Ovary (tissue), 9 donors: ENCODE results near the gene OR2F2. TPM values are rescaled to one million over a fixed set of nuclear protein-coding genes. Genes with fewer than 3 reads are reported as not detected.

Experiments used
- DNase-seq, 5 donors: peaks; one replicate each; pipeline ENCODE4 v3.0.0-alpha.2; 2019 to 2020
- H3K27ac ChIP-seq, 2 donors: fragments of 200-600 bp; one replicate each; pipeline versions ENCODE4 v1.5.1 to v1.8.0; 2019 to 2022
- H3K27me3 ChIP-seq: fragments of 200-600 bp; one replicate; pipeline ENCODE4 v1.8.0; 2022
- H3K36me3 ChIP-seq: fragments of 200-600 bp; sonication (generic); one replicate; pipeline ENCODE4 v1.5.1; 2019
- H3K4me1 ChIP-seq: one replicate; pipeline ENCODE4 v1.8.1; 2013; ENCODE audit warnings: mild to moderate bottlenecking, moderate library complexity; ENCODE audit not compliant: insufficient read depth
- H3K4me3 ChIP-seq: fragments of 200-600 bp; sonication (generic); one replicate; pipeline ENCODE4 v1.5.1; 2017
- H3K9me3 ChIP-seq, 2 donors: fragments of 200-600 bp in 1 of 2; sonication (generic) in 1 of 2; one replicate each; pipeline versions ENCODE4 v1.5.1 to v1.8.1; 2013 to 2019; ENCODE audit warnings: mild to moderate bottlenecking in 1 of 2, moderate library complexity in 1 of 2
- EP300 ChIP-seq: sonication (generic); formaldehyde crosslinking; IDR thresholded peaks from one replicate; pipeline ENCODE4 v1.6.1; 2017; ENCODE audit warnings: antibody characterized with exemption
- POLR2A ChIP-seq: fragments of 450-650 bp; IDR thresholded peaks from one replicate; pipeline ENCODE4 v1.6.1; 2017; ENCODE audit warnings: antibody characterized with exemption, mild to moderate bottlenecking, moderate library complexity
- WGBS, 3 donors: extraction: QIAGEN DNeasy Blood & Tissue Kit in 1 of 3; methylation state at CpG; one replicate each; pipeline versions ENCODE4 v1.1.5 to v1.1.7; 2013 to 2017; 5-methylcytosine and 5-hydroxymethylcytosine counted together
- intact Hi-C, 4 donors: fragments of 100-400 bp; cut with DNase I; formaldehyde crosslinking; loops; one replicate each; pipeline versions ENCODE4 v1.11.0 to v1.15.1; 2022 to 2023
- polyA plus RNA-seq, 2 donors: library from polyadenylated mRNA; stranded (reverse); fragments of 200-250 nt in 1 of 2; fragments of 350-450 nt in 1 of 2; fragmentation: Illumina TruSeq in 1 of 2; extraction: RNeasy Lipid Tissue Mini Kit (QIAGEN cat#74804) in 1 of 2; gene quantifications; one replicate each; pipeline ENCODE4 v1.2.3, GENCODE V29; 2013 to 2014
- total RNA-seq, 7 donors: library from RNA; depleted of rRNA in 2 of 7; stranded (reverse); fragments of >200 nt in 2 of 7; fragmentation: NEBNext Ultra II Directional in 3 of 7; extraction: Animal tissue kit (Norgen Biotek cat#: 25700) in 3 of 7; gene quantifications; one replicate each; pipeline versions ENCODE4 v1.1.0 to v1.2.4, GENCODE V29; 2016 to 2023
- TF ChIP-seq, protein P1 (sequence below), 3 donors: fragments of 450-650 bp in 2 of 3; fragments of 200-600 bp in 1 of 3; IDR thresholded peaks; one replicate each; pipeline versions ENCODE4 v1.5.1 to v1.8.0; 2016 to 2022; ENCODE audit warnings: antibody characterized with exemption in 3 of 3, mild to moderate bottlenecking in 1 of 3
- donor health status: DM: no; HTN: no; CAD: no; lungs with moderate emphysema.
- donor health status: DM: no; HTN: no; CAD: no.
- donor health status: Bipolar disorder and iron deficiency.
- donor health status: DM: yes; HTN: yes; CAD: no.
- donor health status: DM: no; HTN: no; CAD: no.
- donor health status: DM: yes; HTN: yes; CAD: no.

OR2F2 gene
- total and polyA plus RNA-seq, 9 donors = not detected

DNA sequence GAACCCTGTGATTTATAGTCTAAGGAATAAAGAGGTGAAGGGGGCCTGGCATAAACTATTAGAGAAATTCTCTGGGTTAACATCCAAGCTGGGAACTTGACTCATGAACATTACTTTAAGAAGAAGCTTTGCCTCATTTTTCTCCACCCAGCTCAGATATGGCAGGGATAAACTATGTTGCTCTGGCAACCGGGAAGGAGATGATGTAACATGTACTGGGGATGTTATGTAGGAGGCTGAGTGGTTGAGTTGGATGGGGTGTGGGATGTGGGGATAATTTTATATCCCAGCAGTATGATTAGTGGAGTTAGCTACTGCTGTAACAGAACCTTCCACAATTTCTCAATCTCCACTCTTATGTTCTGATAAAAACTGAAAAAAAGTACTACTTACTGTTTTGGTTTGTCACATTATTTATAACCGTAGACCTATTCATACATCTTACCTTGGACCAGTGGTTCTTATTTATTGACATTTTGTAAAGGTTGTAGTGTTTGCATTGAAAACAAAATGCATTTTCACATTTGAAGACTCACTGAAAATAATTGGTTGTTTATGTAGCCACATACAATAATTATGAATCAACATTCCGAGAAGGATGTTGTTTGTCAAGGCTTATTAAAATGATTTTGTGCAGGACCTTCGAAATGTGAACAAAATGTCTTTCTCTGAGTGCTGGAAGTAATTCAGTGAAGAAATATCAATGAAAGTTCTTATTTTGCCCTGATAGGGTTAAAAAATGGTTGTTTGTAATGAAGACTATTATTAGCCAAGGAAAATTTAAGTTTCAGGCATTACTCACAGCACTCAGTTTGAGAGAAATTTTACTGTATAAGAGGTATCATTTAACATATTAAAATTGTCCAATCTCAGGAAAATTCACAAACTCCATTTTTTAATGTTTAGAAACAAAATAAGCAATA, 1.3 kb downstream of the OR2F2 start:
- Histone ChIP-seq H3K27ac (no peak overlapping the region), H3K4me3 (no peak overlapping the region), H3K9me3 (no peaks in the 10 kb centered on the region), H3K4me1 (no peaks in the 10 kb centered on the region), H3K36me3 (no peaks in the 10 kb centered on the region), H3K27me3 (no peaks in the 10 kb centered on the region)
- intact Hi-C loops = no loop called here
- WGBS, 3 donors = 60 to 78% (median 64%) methylated on average over 4 of the region's 4 CpGs
- TF ChIP-seq, protein P1, sequence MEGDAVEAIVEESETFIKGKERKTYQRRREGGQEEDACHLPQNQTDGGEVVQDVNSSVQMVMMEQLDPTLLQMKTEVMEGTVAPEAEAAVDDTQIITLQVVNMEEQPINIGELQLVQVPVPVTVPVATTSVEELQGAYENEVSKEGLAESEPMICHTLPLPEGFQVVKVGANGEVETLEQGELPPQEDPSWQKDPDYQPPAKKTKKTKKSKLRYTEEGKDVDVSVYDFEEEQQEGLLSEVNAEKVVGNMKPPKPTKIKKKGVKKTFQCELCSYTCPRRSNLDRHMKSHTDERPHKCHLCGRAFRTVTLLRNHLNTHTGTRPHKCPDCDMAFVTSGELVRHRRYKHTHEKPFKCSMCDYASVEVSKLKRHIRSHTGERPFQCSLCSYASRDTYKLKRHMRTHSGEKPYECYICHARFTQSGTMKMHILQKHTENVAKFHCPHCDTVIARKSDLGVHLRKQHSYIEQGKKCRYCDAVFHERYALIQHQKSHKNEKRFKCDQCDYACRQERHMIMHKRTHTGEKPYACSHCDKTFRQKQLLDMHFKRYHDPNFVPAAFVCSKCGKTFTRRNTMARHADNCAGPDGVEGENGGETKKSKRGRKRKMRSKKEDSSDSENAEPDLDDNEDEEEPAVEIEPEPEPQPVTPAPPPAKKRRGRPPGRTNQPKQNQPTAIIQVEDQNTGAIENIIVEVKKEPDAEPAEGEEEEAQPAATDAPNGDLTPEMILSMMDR (IDR thresholded peaks at IDR 0.05) = no peak
- TF ChIP-seq POLR2A = no peak
- no peak for TF ChIP-seq EP300
- DNase-seq = no peak

DNA sequence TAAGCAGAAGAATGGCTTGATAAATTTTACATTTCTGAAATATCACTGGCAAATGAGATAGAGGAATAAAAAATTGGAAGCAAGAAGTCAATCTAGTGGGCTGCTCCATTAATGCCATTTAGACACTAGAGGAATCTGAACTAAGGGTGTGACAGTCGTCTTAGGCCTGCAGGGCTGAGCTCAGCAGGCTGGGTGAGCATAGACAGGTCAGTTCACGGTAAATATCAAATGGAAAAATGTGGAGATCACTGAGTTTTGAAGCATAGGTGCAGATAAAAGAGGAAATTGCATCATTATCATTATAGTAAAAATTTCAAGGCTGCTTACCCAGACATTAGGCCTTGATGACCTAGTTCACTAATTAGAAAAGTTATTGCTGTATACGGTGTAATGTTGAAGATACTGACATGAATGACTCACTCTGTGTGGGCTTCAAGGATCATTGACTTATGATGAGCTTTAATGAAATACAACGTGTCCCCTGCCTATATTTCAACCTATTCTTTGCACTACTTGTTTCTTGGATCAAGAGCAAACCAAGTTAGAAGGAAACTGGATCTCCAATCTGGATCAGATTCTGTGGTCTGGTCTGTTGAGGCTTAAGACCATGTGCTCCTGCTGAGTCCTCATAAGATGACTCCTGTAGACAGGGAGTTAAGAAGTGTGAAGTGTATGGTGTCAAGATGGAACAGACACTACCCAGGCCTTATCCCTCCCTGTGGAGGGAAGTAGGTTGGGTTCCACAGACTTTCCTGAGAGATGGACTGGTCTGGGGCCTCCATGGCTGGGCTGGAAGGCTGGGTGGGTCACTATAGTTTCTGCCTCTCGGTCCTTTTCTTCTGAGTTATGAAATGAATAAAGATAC, 3.6 kb downstream of the OR2F2 start:
- Histone ChIP-seq H3K27ac (no peak overlapping the region), H3K9me3 (no peaks in the 10 kb centered on the region), H3K27me3 (no peaks in the 10 kb centered on the region), H3K4me1 (no peaks in the 10 kb centered on the region), H3K36me3 (no peaks in the 10 kb centered on the region), H3K4me3 (no peak overlapping the region)
- 68 to 74% (median 71%) methylated on average over 5 of the region's 5 CpGs for WGBS, 3 donors
- intact Hi-C loops = no loop called here
- TF ChIP-seq POLR2A (no peak), EP300 (no peak)
- TF ChIP-seq, protein P1 (IDR thresholded peaks at IDR 0.05) = no peak
- no peak for DNase-seq

DNA sequence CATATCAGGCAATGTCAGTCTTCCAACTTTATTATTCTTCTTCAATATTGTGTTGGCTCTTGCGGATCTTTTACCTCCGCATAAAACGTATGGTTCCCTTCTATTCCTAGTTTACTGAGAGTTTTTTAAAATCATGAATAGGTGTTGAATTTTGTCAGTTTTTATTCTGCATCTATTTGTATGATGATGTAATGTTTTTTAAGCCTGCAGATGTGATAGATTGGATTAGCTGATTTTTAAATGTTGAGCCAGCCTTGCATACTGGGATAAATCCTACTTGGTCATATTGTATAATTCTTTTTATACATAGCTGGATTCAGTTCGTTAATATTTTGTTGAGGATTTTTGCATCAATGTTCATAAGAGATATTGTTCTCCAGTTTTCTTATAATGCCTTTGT, 10.4 kb downstream of the OR2F2 start:
- intact Hi-C loops = no loop called here
- WGBS, 3 donors = 84 to 96% (median 95%) methylated on average over 4 of the region's 4 CpGs

DNA sequence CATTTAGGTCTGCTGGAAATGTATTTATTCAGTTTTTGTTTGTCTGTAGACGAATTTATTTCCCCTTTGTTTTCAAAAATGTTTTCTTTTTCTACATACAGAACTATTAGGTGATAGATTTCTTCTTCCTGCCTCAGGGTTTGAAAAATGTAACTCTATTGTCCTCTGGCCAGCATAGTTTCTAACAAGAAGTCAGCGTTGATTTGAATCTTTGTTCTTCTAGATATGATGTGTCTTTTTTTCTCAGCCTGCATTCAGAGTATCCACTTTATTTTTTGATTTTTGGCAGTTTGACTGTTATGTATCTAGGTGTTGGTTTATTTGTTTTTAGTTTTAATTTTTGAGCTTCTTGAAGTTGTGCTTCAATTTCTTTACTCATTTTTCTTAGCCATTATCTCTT, 12.1 kb downstream of the OR2F2 start:
- Histone ChIP-seq H3K9me3 (no peaks in the 10 kb centered on the region), H3K27ac (no peak overlapping the region), H3K27me3 (no peaks in the 10 kb centered on the region), H3K4me1 (no peaks in the 10 kb centered on the region), H3K4me3 (no peak overlapping the region), H3K36me3 (no peaks in the 10 kb centered on the region)
- intact Hi-C loops = no loop called here
- no peak for DNase-seq
- WGBS, 3 donors = 88 to 92% (median 91%) methylated on average over 2 of the region's 2 CpGs
- no peak for TF ChIP-seq POLR2A
- no peak for TF ChIP-seq EP300
- TF ChIP-seq, protein P1 (IDR thresholded peaks at IDR 0.05) = no peak

More for the DNA sequence above, 10.4 kb downstream of the OR2F2 start:
- Histone ChIP-seq H3K27me3 (no peaks in the 10 kb centered on the region), H3K36me3 (no peaks in the 10 kb centered on the region), H3K4me1 (no peaks in the 10 kb centered on the region), H3K27ac (no peak overlapping the region), H3K4me3 (no peak overlapping the region), H3K9me3 (no peaks in the 10 kb centered on the region)
- no peak for DNase-seq
- TF ChIP-seq, protein P1 (IDR thresholded peaks at IDR 0.05) = no peak
- TF ChIP-seq EP300 = no peak
